ENCODE results near the gene PRRG2. TPM values are rescaled to one million over a fixed set of nuclear protein-coding genes. Genes with fewer than 3 reads are reported as not detected.

The PRRG2 gene
- total and polyA plus RNA-seq, 10 of the 15 experiments (the other 5 are each of a cell fraction or from before 2014, with no cell fraction given) = 0.09 to 2.1 (median 0.86) TPM

- TF ChIP-seq SIX5 (IDR thresholded peaks at IDR 0.05; ENCODE audit: low read depth, low read length, severe bottlenecking) = peak; percentile 97
- no peak for TF ChIP-seq E2F4 (IDR thresholded peaks at IDR 0.05; ENCODE audit: low read depth, low read length)
- no peak for TF ChIP-seq BCL3 (IDR thresholded peaks at IDR 0.05; ENCODE audit: borderline replicate concordance, insufficient read depth, low read depth, low read length, poor library complexity, severe bottlenecking)
- TF ChIP-seq NR2C2 (IDR thresholded peaks at IDR 0.05; ENCODE audit: borderline replicate concordance, control insufficient read depth, insufficient read length, low read depth) = no peak
- peak; percentile 67 for TF ChIP-seq MXI1 (IDR thresholded peaks at IDR 0.05; ENCODE audit: low read depth, low read length)
- TF ChIP-seq RAD21 (IDR thresholded peaks at IDR 0.05; ENCODE audit: insufficient read depth, low read depth, low read length) = no peak
- peak; percentile 71; the same call in 1 of the 2 replicates for TF ChIP-seq TCF12 (IDR thresholded peaks at IDR 0.05; ENCODE audit: low read depth, low read length)
- TF ChIP-seq E2F8 (IDR thresholded peaks at IDR 0.05; ENCODE audit: low read depth, partially characterized antibody) = peak; percentile 98
- peak; percentile 72 for TF ChIP-seq SKIL (IDR thresholded peaks at IDR 0.05; ENCODE audit: low read depth, poor library complexity, severe bottlenecking)
- TF ChIP-seq GATAD2B (conservative IDR thresholded peaks at IDR 0.05; ENCODE audit: low read depth) = no peak
- no peak for TF ChIP-seq NFYA (IDR thresholded peaks at IDR 0.05; ENCODE audit: borderline replicate concordance, low read depth, low read length)
- TF ChIP-seq YBX1 (IDR thresholded peaks at IDR 0.05) = no peak
- TF ChIP-seq ATF2 (IDR thresholded peaks at IDR 0.05; ENCODE audit: low read length) = no peak; the same call in 1 of the 2 replicates
- TF ChIP-seq POLR2AphosphoS5 (IDR thresholded peaks at IDR 0.05; ENCODE audit: low read length) = peak; percentile 99
- TF ChIP-seq RFX5 (IDR thresholded peaks at IDR 0.05; ENCODE audit: low read depth, low read length) = no peak
- peak; percentile 66; the same call in 1 of the 2 replicates for TF ChIP-seq STAT1 (conservative IDR thresholded peaks at IDR 0.05)
- TF ChIP-seq MAX (IDR thresholded peaks at IDR 0.05; ENCODE audit: low read depth, low read length) = no peak
- peak; percentile 72; the same call in 1 of the 2 replicates for TF ChIP-seq IRF4 (IDR thresholded peaks at IDR 0.05; ENCODE audit: low read depth, low read length)
Observed at GRCh38 chr19:49580264-49581006, 681 bp upstream of the PRRG2 start, which contains the start of gene NOSIP (continued).
